Coronary artery (tissue), 2 donors: ENCODE measurements around the gene OLAH.

ENCODE experiments used
- DNase-seq: peaks from one replicate; pipeline ENCODE4 v3.0.0-alpha.2; 2017; ENCODE audit warnings: low spot score
- H3K27ac ChIP-seq, 2 donors: fragments of 200-600 bp; sonication (generic); one replicate each; pipeline ENCODE4 v1.5.1; 2016 to 2019
- H3K4me3 ChIP-seq: fragments of 200-600 bp; sonication (generic); 2 replicates; pipeline ENCODE4 v1.5.1; 2016; ENCODE audit warnings: mild to moderate bottlenecking, moderate library complexity
- TF ChIP-seq, protein P1 (sequence below): fragments of 200-600 bp; sonication (generic); IDR thresholded peaks from one replicate; pipeline ENCODE4 v1.5.1; 2019; ENCODE audit warnings: antibody characterized with exemption

Gene OLAH

GRCh38 chr10:15053061-15053460 lies 9.3 kb downstream of the OLAH start:
- Histone ChIP-seq H3K27ac (no peak overlapping the region), H3K4me3 (no peak overlapping the region)
- TF ChIP-seq, protein P1, sequence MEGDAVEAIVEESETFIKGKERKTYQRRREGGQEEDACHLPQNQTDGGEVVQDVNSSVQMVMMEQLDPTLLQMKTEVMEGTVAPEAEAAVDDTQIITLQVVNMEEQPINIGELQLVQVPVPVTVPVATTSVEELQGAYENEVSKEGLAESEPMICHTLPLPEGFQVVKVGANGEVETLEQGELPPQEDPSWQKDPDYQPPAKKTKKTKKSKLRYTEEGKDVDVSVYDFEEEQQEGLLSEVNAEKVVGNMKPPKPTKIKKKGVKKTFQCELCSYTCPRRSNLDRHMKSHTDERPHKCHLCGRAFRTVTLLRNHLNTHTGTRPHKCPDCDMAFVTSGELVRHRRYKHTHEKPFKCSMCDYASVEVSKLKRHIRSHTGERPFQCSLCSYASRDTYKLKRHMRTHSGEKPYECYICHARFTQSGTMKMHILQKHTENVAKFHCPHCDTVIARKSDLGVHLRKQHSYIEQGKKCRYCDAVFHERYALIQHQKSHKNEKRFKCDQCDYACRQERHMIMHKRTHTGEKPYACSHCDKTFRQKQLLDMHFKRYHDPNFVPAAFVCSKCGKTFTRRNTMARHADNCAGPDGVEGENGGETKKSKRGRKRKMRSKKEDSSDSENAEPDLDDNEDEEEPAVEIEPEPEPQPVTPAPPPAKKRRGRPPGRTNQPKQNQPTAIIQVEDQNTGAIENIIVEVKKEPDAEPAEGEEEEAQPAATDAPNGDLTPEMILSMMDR: no peak
- no peak for DNase-seq

GRCh38 chr10:15058689-15059088 lies 14.9 kb downstream of the OLAH start:
- H3K27ac ChIP-seq: no peak overlapping the region
- TF ChIP-seq, protein P1: no peak
- no peak for DNase-seq
- H3K4me3 ChIP-seq: no peak overlapping the region

DNA sequence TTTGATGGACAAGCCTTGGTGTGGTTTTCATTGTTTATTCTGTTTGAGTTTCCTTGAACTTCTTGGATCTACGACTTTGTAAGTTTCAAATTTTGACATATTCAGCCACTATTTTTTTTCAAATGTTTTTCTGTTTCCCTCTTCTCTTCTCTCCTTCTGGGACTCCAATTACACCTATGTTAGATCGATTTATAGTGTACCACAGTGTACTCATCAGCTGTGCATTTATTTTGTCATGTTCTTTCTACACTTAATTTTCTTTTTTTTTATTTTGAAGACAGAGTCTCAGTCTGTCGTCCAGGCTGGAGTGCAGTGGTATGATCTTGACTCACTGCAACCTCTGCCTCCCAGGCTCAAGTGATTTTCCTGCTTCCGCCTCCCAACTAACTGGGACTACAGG lies 16.2 kb downstream of the OLAH start:
- TF ChIP-seq, protein P1: no peak
- no peak overlapping the region for H3K27ac ChIP-seq
- H3K4me3 ChIP-seq: no peak overlapping the region
- no peak for DNase-seq

- TF ChIP-seq, protein P1: no peak
- Histone ChIP-seq H3K4me3 (no peak overlapping the region), H3K27ac (no peak overlapping the region)
- DNase-seq: no peak
Observed at GRCh38 chr10:15060638-15061037, 16.9 kb downstream of the OLAH start.

DNA sequence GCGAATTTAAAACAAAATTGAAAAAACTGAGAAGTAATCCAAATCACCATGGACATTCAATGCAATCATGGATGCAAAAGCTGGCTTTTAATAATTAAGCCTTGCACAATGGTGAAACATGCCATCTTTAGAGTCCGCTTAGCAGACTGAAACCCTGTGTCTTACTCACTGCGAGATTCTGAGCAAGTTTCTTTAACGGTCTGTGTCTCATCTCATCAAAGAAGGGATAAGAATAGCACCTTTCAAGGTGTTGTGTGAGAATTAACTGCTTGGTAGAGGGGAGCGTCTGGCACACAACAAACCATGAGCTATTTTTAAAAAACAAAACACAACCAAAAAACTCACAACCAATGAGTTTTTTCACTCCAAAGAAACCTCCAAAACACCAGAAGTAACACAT lies 23.4 kb downstream of the OLAH start:
- H3K27ac ChIP-seq: no peak overlapping the region
- TF ChIP-seq, protein P1: no peak
- no peak for DNase-seq
- H3K4me3 ChIP-seq: no peak overlapping the region

DNA sequence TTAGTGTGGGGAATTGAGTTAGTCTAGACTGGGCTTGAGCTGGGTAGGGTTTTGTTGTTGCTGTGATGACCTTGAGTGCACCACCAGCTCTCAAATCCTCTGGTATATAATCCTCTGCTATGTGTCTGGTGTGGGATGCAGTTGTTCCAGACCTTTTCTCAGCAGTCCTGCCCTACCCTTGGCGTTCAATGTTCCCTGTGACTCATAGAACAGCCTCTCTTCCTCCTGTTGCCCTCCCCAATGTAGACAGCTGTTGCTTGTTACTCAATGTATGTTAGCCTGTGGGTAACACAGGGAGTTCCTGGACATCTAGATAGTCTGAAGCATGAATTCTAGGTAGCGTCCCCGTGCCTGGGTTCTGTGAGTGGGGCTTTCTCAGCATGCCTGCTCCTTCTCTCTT lies 25.1 kb downstream of the OLAH start:
- no peak for DNase-seq
- no peak overlapping the region for H3K27ac ChIP-seq

DNA sequence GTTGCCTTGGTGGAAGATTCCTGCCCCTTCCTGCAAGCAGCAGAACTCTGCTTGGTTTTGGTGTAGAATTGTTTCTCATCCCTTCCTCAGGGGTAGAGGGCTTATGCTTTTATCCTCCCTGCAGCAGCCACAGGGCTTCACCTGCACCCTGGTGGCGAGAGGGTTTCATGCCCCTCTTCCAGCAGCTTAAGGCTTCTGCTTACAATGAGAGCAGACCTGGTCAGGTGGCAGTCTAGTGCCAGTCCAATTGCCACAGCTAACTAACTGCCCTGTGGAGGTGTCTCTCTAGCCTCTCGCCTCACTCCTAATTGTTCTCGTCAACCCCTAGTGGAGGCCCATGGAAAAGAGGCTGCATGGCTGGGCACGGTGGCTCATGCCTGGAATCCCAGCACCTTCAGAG lies 25.5 kb downstream of the OLAH start:
- no peak for DNase-seq
- Histone ChIP-seq H3K27ac (no peak overlapping the region), H3K4me3 (no peak overlapping the region)
- TF ChIP-seq, protein P1: no peak

More for the DNA sequence above, 25.1 kb downstream of the OLAH start:
- TF ChIP-seq, protein P1: no peak
- H3K4me3 ChIP-seq: no peak overlapping the region
